Spleen (tissue), 7 donors: ENCODE data around the gene INIP.

ENCODE experiments used
- CTCF ChIP-seq, 11 experiments: fragments of 200-600 bp in 7 of 11; fragments of 450-650 bp in 4 of 11; sonication (generic) in 4 of 11; IDR thresholded peaks in 8 of 11; conservative IDR thresholded peaks in 3 of 11; 1 replicate in 7 of 11; 2 replicates in 4 of 11; pipeline versions ENCODE4 v1.4.0 to v1.8.0; 2016 to 2021; ENCODE audit warnings: antibody characterized with exemption in 11 of 11, inconsistent platforms in 4 of 11, mild to moderate bottlenecking in 1 of 11
- POLR2A ChIP-seq, 3 donors: fragments of 450-650 bp; IDR thresholded peaks; one replicate each; pipeline ENCODE4 v1.5.1; 2017; ENCODE audit warnings: antibody characterized with exemption in 3 of 3, mild to moderate bottlenecking in 1 of 3
- donor health status: DM: no; HTN: no; CAD: no; lungs with moderate emphysema.
- donor health status: DM: no; HTN: no; CAD: no.
- donor health status: DM: no; HTN: no; CAD: no.

- TF ChIP-seq CTCF (IDR thresholded peaks at IDR 0.05 in 8 of 11, conservative IDR thresholded peaks at IDR 0.05 in 3 of 11), result no peak
- TF ChIP-seq POLR2A (IDR thresholded peaks at IDR 0.05), result no peak
These were observed 62.2 kb downstream of the INIP start for GRCh38 chr9:112655668-112656067.
